ENCODE results near the gene ESYT2. TPM values are rescaled to one million over a fixed set of nuclear protein-coding genes. Genes with fewer than 3 reads are reported as not detected.
A peak's percentile ranks its signal among the peaks of the same experiment; 100 is the strongest.

Gene ESYT2
- total RNA-seq, 2 donors from 2014 or later, result 54.4 to 73.3 TPM

- H3K27ac Mint-ChIP-seq, result peak overlapping the region in 1 of 2 donors; percentile 73
- ATAC-seq, result no peak
- DNase-seq (ENCODE audit: low spot score in 2 of 2), result no peak
- H3K9me3 Mint-ChIP-seq, result no peaks in the 10 kb centered on the region
- peaks cover 21 to 28% of the 10 kb centered on the region in 2 donors for H3K36me3 Mint-ChIP-seq
Measured at GRCh38 chr7:158737064-158737695, 92.1 kb downstream of the ESYT2 start.

- ATAC-seq (no peak), DNase-seq (ENCODE audit: low spot score in 2 of 2) (no peak)
- Mint-ChIP-seq H3K27ac (peak overlapping the region; percentile 65 to 90), H3K36me3 (peaks cover 16 to 28% of the 10 kb centered on the region in 2 donors), H3K9me3 (no peaks in the 10 kb centered on the region)
Measured at GRCh38 chr7:158735935-158736334, 93.4 kb downstream of the ESYT2 start.

- DNase-seq (ENCODE audit: low spot score in 2 of 2) (no peak), ATAC-seq (no peak)
- H3K36me3 Mint-ChIP-seq, result peaks cover 7 to 26% of the 10 kb centered on the region in 2 donors
- H3K27ac Mint-ChIP-seq, result peak overlapping the region; percentile 30 to 65
- no peaks in the 10 kb centered on the region for H3K9me3 Mint-ChIP-seq
Measured at GRCh38 chr7:158734861-158735260, 94.4 kb downstream of the ESYT2 start.

- Mint-ChIP-seq H3K27ac (peak overlapping the region in 1 of 2 donors; percentile 50), H3K36me3 (peaks cover 7 to 28% of the 10 kb centered on the region in 2 donors), H3K9me3 (no peaks in the 10 kb centered on the region)
- DNase-seq (ENCODE audit: low spot score in 2 of 2) (no peak), ATAC-seq (peak in 1 of 2 donors; percentile 26)
Measured at GRCh38 chr7:158733775-158734494, 95.4 kb downstream of the ESYT2 start.

- DNase-seq (ENCODE audit: low spot score in 2 of 2) (no peak), ATAC-seq (no peak)
- Mint-ChIP-seq H3K9me3 (no peaks in the 10 kb centered on the region), H3K27ac (no peak overlapping the region), H3K36me3 (peaks cover 7 to 20% of the 10 kb centered on the region in 2 donors)
Measured at GRCh38 chr7:158733220-158733519, 96.1 kb downstream of the ESYT2 start.

- no peak for DNase-seq (ENCODE audit: low spot score in 2 of 2)
- no peak for ATAC-seq
- H3K9me3 Mint-ChIP-seq, result no peaks in the 10 kb centered on the region
- H3K27ac Mint-ChIP-seq, result no peak overlapping the region
- peaks cover 7 to 18% of the 10 kb centered on the region in 2 donors for H3K36me3 Mint-ChIP-seq
Measured at GRCh38 chr7:158732494-158733219, 96.7 kb downstream of the ESYT2 start.

- H3K27ac Mint-ChIP-seq, result peak overlapping the region in 1 of 2 donors; percentile 65
- H3K9me3 Mint-ChIP-seq, result no peaks in the 10 kb centered on the region
- no peak for DNase-seq (ENCODE audit: low spot score in 2 of 2)
- peaks cover 7 to 18% of the 10 kb centered on the region in 2 donors for H3K36me3 Mint-ChIP-seq
- no peak for ATAC-seq
Measured at GRCh38 chr7:158731761-158732160, 97.5 kb downstream of the ESYT2 start.

GRCh38 chr7:158730383-158731346, 98.6 kb downstream of the ESYT2 start:
- peaks cover 2 to 18% of the 10 kb centered on the region in 2 donors for H3K36me3 Mint-ChIP-seq
- ATAC-seq (no peak), DNase-seq (ENCODE audit: low spot score in 2 of 2) (no peak)
- peaks cover 0 to 3% of the 10 kb centered on the region in 2 donors for H3K9me3 Mint-ChIP-seq
- H3K27ac Mint-ChIP-seq, result peak overlapping the region; percentile 19 to 87

GRCh38 chr7:158729646-158730382, 99.5 kb downstream of the ESYT2 start:
- ATAC-seq, result no peak
- Mint-ChIP-seq H3K36me3 (peaks cover 0 to 16% of the 10 kb centered on the region in 2 donors), H3K27ac (peak overlapping the region; percentile 7 to 19), H3K9me3 (peaks cover 0 to 3% of the 10 kb centered on the region in 2 donors)
- DNase-seq (ENCODE audit: low spot score in 2 of 2), result no peak

GRCh38 chr7:158728911-158729645, 100.2 kb downstream of the ESYT2 start:
- DNase-seq (ENCODE audit: low spot score in 2 of 2) (no peak), ATAC-seq (no peak)
- no peak overlapping the region for H3K27ac Mint-ChIP-seq
- H3K36me3 Mint-ChIP-seq, result peaks cover 0 to 9% of the 10 kb centered on the region in 2 donors
- peaks cover 0 to 3% of the 10 kb centered on the region in 2 donors for H3K9me3 Mint-ChIP-seq

- no peak for DNase-seq (ENCODE audit: low spot score in 2 of 2)
- ATAC-seq, result no peak
- Mint-ChIP-seq H3K9me3 (peaks cover 0 to 3% of the 10 kb centered on the region in 2 donors), H3K36me3 (peaks cover 0 to 9% of the 10 kb centered on the region in 2 donors), H3K27ac (no peak overlapping the region)
Measured at GRCh38 chr7:158727690-158728089, 101.6 kb downstream of the ESYT2 start.

GRCh38 chr7:158726277-158726807, 103.0 kb downstream of the ESYT2 start:
- DNase-seq (ENCODE audit: low spot score in 2 of 2) (no peak), ATAC-seq (no peak)
- Mint-ChIP-seq H3K27ac (no peak overlapping the region), H3K36me3 (peaks cover 0 to 9% of the 10 kb centered on the region in 2 donors), H3K9me3 (peaks cover 0 to 3% of the 10 kb centered on the region in 2 donors)

GRCh38 chr7:158725506-158725800, 103.9 kb downstream of the ESYT2 start:
- peaks cover 0 to 9% of the 10 kb centered on the region in 2 donors for H3K36me3 Mint-ChIP-seq
- peaks cover 0 to 3% of the 10 kb centered on the region in 2 donors for H3K9me3 Mint-ChIP-seq
- ATAC-seq (no peak), DNase-seq (ENCODE audit: low spot score in 2 of 2) (no peak)
- peak overlapping the region in 1 of 2 donors; percentile 91 for H3K27ac Mint-ChIP-seq

- Mint-ChIP-seq H3K36me3 (peaks cover 0 to 4% of the 10 kb centered on the region in 2 donors), H3K9me3 (peaks cover 0 to 3% of the 10 kb centered on the region in 2 donors), H3K27ac (no peak overlapping the region)
- DNase-seq (ENCODE audit: low spot score in 2 of 2), result no peak
- no peak for ATAC-seq
Measured at GRCh38 chr7:158724658-158725505, 104.4 kb downstream of the ESYT2 start.

Data from activated naive CD4-positive, alpha-beta T cell treated with anti-CD3 and anti-CD28 coated beads, Interleukin-2, amount 50 U/mL, for 72 hours (primary cell).